Lung (tissue), 12 donors: ENCODE data around the gene ANO1. TPM values are rescaled to one million over a fixed set of nuclear protein-coding genes. Genes with fewer than 3 reads are reported as not detected.

Source experiments
- ATAC-seq: fragments of 200-7000 bp; cut with Tn5 transposase; one replicate; pipeline ENCODE4 v1.9.1; 2020; ENCODE audit warnings: moderate number of reproducible peaks; ENCODE audit not compliant: insufficient read depth, low FRiP score
- DNase-seq, 3 donors: peaks; one replicate each; pipeline ENCODE4 v3.0.0-alpha.2; 2013 to 2017
- H3K27ac ChIP-seq, 2 donors: one replicate each; pipeline ENCODE4 v1.5.1; 2013; ENCODE audit warnings: mild to moderate bottlenecking in 2 of 2, moderate library complexity in 2 of 2, control low read depth in 1 of 2, inconsistent platforms in 1 of 2, low read depth in 1 of 2, low read length in 1 of 2
- H3K27me3 ChIP-seq, 3 donors: one replicate each; pipeline ENCODE4 v1.5.1; 2013; ENCODE audit warnings: low read length in 2 of 3; ENCODE audit not compliant: control insufficient read depth in 3 of 3, insufficient read depth in 3 of 3
- H3K36me3 ChIP-seq, 4 donors: one replicate each; pipeline ENCODE4 v1.5.1; 2013; ENCODE audit warnings: low read length in 4 of 4, mild to moderate bottlenecking in 1 of 4, moderate library complexity in 1 of 4; ENCODE audit not compliant: control insufficient read depth in 4 of 4, insufficient read depth in 4 of 4
- H3K4me1 ChIP-seq, 5 donors: one replicate each; pipeline ENCODE4 v1.5.1; 2013; ENCODE audit warnings: low read length in 5 of 5, mild to moderate bottlenecking in 2 of 5, moderate library complexity in 1 of 5; ENCODE audit not compliant: control insufficient read depth in 5 of 5, insufficient read depth in 5 of 5
- H3K4me3 ChIP-seq: one replicate; pipeline ENCODE4 v1.5.1; 2013; ENCODE audit warnings: mild to moderate bottlenecking, control low read depth, moderate library complexity
- H3K9ac ChIP-seq, 2 donors: one replicate each; pipeline ENCODE4 v1.5.1; 2013; ENCODE audit warnings: low read length in 2 of 2, control low read depth in 1 of 2; ENCODE audit not compliant: insufficient read depth in 1 of 2
- H3K9me3 ChIP-seq, 4 donors: one replicate each; pipeline ENCODE4 v1.5.1; 2013; ENCODE audit warnings: low read length in 3 of 4, mild to moderate bottlenecking in 1 of 4, moderate library complexity in 1 of 4; ENCODE audit not compliant: control insufficient read depth in 4 of 4, insufficient read depth in 3 of 4
- WGBS, 2 donors: extraction: QIAGEN DNeasy Blood & Tissue Kit; methylation state at CpG; one replicate each; pipeline ENCODE4 v1.1.7; 2013; 5-methylcytosine and 5-hydroxymethylcytosine counted together
- polyA plus RNA-seq, 2 donors: library from polyadenylated mRNA; stranded (reverse); fragments of 200-250 nt; gene quantifications; one replicate each; pipeline ENCODE4 v1.2.1, GENCODE V29; 2013
- total RNA-seq, 2 donors: library from RNA; depleted of rRNA in 1 of 2; stranded (reverse); fragments of >200 nt in 1 of 2; gene quantifications; one replicate each; pipeline ENCODE4 v1.2.1, GENCODE V29; 2014 to 2021
- TF ChIP-seq, protein P1 (sequence below): IDR thresholded peaks from 2 replicates; pipeline ENCODE4 v1.5.1; 2012; ENCODE audit warnings: mild to moderate bottlenecking; ENCODE audit errors: control extremely low read depth, extremely low read depth
- donor health status: control.
- donor health status: control.
- donor health status: Bipolar disorder and iron deficiency.
- donor health status: healthy.
- donor health status: DM: yes; HTN: yes; CAD: no.

ANO1 gene
- total and polyA plus RNA-seq, 4 donors: 1.2 to 10.8 (median 5.5) TPM

DNA sequence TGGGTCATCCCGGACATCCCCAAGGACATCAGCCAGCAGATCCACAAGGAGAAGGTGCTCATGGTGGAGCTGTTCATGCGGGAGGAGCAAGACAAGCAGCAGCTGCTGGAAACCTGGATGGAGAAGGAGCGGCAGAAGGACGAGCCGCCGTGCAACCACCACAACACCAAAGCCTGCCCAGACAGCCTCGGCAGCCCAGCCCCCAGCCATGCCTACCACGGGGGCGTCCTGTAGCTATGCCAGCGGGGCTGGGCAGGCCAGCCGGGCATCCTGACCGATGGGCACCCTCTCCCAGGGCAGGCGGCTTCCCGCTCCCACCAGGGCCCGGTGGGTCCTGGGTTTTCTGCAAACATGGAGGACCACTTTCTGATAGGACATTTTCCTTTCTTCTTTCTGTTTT lies 109.7 kb downstream of the ANO1 start:
- TF ChIP-seq, protein P1, sequence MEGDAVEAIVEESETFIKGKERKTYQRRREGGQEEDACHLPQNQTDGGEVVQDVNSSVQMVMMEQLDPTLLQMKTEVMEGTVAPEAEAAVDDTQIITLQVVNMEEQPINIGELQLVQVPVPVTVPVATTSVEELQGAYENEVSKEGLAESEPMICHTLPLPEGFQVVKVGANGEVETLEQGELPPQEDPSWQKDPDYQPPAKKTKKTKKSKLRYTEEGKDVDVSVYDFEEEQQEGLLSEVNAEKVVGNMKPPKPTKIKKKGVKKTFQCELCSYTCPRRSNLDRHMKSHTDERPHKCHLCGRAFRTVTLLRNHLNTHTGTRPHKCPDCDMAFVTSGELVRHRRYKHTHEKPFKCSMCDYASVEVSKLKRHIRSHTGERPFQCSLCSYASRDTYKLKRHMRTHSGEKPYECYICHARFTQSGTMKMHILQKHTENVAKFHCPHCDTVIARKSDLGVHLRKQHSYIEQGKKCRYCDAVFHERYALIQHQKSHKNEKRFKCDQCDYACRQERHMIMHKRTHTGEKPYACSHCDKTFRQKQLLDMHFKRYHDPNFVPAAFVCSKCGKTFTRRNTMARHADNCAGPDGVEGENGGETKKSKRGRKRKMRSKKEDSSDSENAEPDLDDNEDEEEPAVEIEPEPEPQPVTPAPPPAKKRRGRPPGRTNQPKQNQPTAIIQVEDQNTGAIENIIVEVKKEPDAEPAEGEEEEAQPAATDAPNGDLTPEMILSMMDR: no peak
- DNase-seq (no peak), ATAC-seq (no peak)
- Histone ChIP-seq H3K27me3 (no peaks in the 10 kb centered on the region), H3K27ac (no peak overlapping the region), H3K36me3 (peaks cover 0 to 4% (median 0%) of the 10 kb centered on the region in 4 donors), H3K9me3 (no peaks in the 10 kb centered on the region), H3K4me1 (no peaks in the 10 kb centered on the region), H3K4me3 (no peak overlapping the region), H3K9ac (no peak overlapping the region)
- 83 to 85% methylated on average over 15 of the region's 15 CpGs for WGBS, 2 donors

DNA sequence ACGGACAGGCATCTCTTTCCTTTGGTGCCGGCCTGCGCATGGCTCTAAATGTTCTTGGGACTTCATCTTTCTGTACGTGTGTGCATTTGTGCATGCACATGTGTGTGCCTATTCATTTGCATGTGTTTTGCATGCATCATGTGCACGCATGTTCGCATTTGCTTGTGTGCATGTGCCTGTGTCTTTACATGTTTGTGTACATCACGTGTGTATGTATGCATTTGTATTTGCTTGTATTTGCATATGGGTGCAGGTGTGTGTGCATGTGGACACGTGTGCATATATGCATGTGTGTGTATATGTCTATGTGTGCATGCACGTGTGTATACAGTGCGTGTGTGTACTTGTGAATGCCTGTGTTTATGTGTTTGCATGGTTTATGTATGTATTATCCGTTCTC lies 111.5 kb downstream of the ANO1 start:
- H3K9me3 ChIP-seq: no peaks in the 10 kb centered on the region
- no peak for DNase-seq
- peaks cover 0 to 4% (median 0%) of the 10 kb centered on the region in 4 donors for H3K36me3 ChIP-seq
- WGBS, 2 donors: 88 to 92% methylated on average over 11 of the region's 11 CpGs
- ATAC-seq: no peak
- TF ChIP-seq, protein P1: no peak
- no peak overlapping the region for H3K4me3 ChIP-seq
- H3K27ac ChIP-seq: no peak overlapping the region
- H3K27me3 ChIP-seq: no peaks in the 10 kb centered on the region
- no peak overlapping the region for H3K9ac ChIP-seq
- H3K4me1 ChIP-seq: no peaks in the 10 kb centered on the region

DNA sequence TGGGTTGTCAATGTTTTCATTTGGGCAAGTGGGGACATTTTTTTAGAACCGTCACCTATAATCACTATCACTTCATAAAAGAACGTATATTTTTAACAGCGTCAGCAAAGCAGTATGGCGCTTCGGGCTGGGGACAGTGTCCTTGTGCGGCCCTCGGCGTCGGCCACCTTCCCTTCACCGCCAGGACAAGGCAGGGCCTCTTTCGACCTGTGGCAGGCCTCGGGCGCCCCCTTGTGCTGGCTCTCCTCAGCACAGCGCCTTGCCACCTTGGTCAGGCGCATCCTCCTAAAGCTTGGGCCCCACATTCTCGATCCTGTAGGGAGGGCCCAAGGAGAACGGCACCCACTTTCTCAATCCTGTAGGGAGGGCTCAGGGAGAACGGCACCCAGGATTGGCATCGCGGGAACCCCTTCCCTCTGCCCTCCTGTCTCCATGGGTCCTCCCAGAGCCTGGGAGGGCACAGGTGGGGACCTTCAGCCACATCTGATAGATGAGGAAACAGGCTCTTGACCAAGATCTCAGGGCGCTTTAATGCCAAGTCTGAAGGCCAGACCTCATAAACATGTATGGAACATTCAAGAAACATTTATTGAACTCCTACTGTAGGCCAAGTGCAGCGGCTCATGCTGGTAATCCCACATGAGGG lies 113.5 kb downstream of the ANO1 start:
- TF ChIP-seq, protein P1: peak; percentile 65
- 11 to 12% methylated on average over 22 of the region's 22 CpGs for WGBS, 2 donors
- no peak overlapping the region for H3K27ac ChIP-seq

More for the DNA sequence above, 113.5 kb downstream of the ANO1 start:
- peak; percentile 59 to 77 (median 70) for DNase-seq
- H3K36me3 ChIP-seq: peaks cover 0 to 4% (median 0%) of the 10 kb centered on the region in 4 donors
- no peak overlapping the region for H3K4me3 ChIP-seq
- H3K4me1 ChIP-seq: no peaks in the 10 kb centered on the region
- no peaks in the 10 kb centered on the region for H3K9me3 ChIP-seq
- no peak for ATAC-seq
- H3K9ac ChIP-seq: peak overlapping the region in 1 of 2 donors; percentile 19
- H3K27me3 ChIP-seq: no peaks in the 10 kb centered on the region
